ENCODE results near the gene SRGN. TPM values are rescaled to one million over a fixed set of nuclear protein-coding genes. Genes with fewer than 3 reads are reported as not detected.
A peak's percentile ranks its signal among the peaks of the same experiment; 100 is the strongest.

The SRGN gene
- total RNA-seq, 6 donors from 2014 or later = 96.4 to 326 (median 203) TPM

DNA sequence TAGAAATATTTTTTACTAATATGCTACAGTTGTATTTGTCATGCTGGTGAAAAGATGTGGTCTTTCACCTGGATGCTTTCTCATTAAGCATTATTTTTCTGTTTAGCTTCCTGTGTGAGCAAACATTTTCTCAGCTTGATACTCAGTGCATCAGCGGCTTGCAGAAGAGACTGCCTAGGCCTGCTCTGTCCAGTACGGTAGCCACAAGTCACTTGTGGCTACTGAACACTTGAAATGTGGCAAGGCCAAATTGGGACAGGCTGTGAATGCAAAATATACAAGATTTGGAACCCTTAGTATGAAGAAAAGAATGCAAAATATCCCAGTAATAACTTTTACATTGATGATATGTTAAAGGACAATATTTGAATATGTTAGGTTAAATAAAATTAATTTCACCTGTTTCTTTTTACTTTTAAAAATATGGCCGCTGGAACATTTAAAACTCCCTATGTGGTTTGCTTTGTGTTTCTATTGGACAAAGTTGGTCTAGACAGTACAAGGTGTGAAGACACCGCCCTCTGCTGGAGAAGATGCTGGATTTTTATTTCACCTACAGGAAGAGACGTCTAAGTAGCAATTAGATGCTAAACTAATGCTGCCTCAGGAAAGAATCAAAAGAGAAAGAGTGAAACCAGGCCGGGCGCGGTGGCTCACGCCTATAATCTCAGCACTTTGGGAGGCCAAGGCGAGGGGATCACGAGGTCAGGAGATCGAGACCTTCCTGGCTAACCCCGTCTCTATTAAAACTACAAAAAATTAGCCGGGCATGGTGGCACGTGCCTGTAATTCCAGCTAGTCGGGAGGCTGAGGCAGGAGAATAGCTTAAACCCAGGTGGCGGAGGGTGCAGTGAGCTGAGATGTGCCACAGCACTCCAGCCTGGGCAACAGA, 5.3 kb downstream of the SRGN start:
- DNase-seq (peak in 1 of 2 donors; percentile 84), ATAC-seq (ENCODE audit: low FRiP score in 2 of 2) (peak; percentile 87 to 88)
- 44% methylated on average over 17 of the region's 17 CpGs for WGBS, 2 donors
- H3K9me3 ChIP-seq = no peaks in the 10 kb centered on the region
- H3K36me3 ChIP-seq = peaks cover 0 to 7% (median 2%) of the 10 kb centered on the region in 4 donors
- H3K27ac ChIP-seq = peak overlapping the region; percentile 66 to 96 (median 94)
- no peaks in the 10 kb centered on the region for H3K27me3 ChIP-seq
- TF ChIP-seq, protein P1, sequence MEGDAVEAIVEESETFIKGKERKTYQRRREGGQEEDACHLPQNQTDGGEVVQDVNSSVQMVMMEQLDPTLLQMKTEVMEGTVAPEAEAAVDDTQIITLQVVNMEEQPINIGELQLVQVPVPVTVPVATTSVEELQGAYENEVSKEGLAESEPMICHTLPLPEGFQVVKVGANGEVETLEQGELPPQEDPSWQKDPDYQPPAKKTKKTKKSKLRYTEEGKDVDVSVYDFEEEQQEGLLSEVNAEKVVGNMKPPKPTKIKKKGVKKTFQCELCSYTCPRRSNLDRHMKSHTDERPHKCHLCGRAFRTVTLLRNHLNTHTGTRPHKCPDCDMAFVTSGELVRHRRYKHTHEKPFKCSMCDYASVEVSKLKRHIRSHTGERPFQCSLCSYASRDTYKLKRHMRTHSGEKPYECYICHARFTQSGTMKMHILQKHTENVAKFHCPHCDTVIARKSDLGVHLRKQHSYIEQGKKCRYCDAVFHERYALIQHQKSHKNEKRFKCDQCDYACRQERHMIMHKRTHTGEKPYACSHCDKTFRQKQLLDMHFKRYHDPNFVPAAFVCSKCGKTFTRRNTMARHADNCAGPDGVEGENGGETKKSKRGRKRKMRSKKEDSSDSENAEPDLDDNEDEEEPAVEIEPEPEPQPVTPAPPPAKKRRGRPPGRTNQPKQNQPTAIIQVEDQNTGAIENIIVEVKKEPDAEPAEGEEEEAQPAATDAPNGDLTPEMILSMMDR (IDR thresholded peaks at IDR 0.05) = peak; percentile 65 to 89 (median 81)
- TF ChIP-seq EP300 (IDR thresholded peaks at IDR 0.05) = no peak
- H3K4me3 ChIP-seq = peak overlapping the region in 1 of 4 donors; percentile 21
- peaks cover 11 to 42% (median 23%) of the 10 kb centered on the region in 4 donors for H3K4me1 ChIP-seq

DNA sequence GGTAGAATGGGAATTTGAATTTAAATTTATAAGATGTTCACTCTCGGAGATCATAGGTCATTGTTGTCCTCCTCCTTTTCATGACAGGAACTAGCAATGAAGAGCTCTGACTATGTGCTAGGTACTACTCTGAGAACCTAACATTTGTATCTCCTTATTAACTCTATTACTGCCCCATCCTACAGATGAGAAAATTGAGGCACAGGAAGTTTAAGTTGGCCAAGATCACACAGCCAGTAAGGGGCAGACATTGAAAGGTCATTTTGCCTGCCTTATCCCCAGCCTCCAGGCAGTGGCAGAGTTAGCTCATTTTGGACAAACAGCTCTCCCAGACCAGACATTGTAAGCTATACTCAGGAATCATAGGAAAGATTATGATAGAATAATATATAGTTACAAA, 6.0 kb downstream of the SRGN start:
- TF ChIP-seq POLR2A (IDR thresholded peaks at IDR 0.05) (no peak), EP300 (IDR thresholded peaks at IDR 0.05) (no peak), POLR2AphosphoS5 (IDR thresholded peaks at IDR 0.05) (no peak)
- TF ChIP-seq, protein P1 (IDR thresholded peaks at IDR 0.05) = peak in 1 of 6 experiments; percentile 11
- ATAC-seq (ENCODE audit: low FRiP score in 2 of 2) = no peak
- H3K36me3 ChIP-seq = peaks cover 0 to 15% (median 4%) of the 10 kb centered on the region in 4 donors
- H3K4me1 ChIP-seq = peaks cover 11 to 42% (median 23%) of the 10 kb centered on the region in 4 donors
- no peak for DNase-seq
- H3K9me3 ChIP-seq = no peaks in the 10 kb centered on the region
- H3K27me3 ChIP-seq = no peaks in the 10 kb centered on the region
- WGBS, 2 donors = 71 to 80% methylated on average over 1 of the region's 1 CpG
- peak overlapping the region in 3 of 4 donors; percentile 66 to 95 (median 92) for H3K27ac ChIP-seq
- H3K4me3 ChIP-seq = peak overlapping the region in 1 of 4 donors; percentile 21

DNA sequence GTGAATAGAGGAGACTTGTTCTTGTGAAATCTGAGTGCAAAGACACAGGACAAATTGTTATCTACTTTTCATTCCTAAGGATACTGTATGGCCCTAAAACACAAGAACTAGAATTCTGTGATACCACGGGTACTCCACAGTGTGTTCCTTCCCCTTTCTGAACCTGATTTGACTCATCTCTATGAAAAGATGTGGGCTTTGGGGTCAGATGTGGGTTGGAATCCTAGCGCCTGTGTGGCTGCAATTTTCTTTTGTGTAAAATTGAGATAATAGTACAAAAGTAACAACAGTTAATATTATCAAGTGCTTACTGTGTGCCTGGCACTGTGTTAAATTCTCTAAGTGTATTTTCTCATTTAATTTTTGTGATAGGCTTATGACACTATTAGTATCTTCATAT, 8.1 kb downstream of the SRGN start:
- ATAC-seq (ENCODE audit: low FRiP score in 2 of 2) (no peak), DNase-seq (no peak)
- Histone ChIP-seq H3K27ac (no peak overlapping the region), H3K27me3 (no peaks in the 10 kb centered on the region), H3K4me1 (peaks cover 8 to 35% (median 22%) of the 10 kb centered on the region in 4 donors), H3K9me3 (no peaks in the 10 kb centered on the region), H3K36me3 (peaks cover 0 to 24% (median 13%) of the 10 kb centered on the region in 4 donors), H3K4me3 (no peak overlapping the region)
- peak in 1 of 2 donors; percentile 19 for TF ChIP-seq POLR2AphosphoS5 (IDR thresholded peaks at IDR 0.05)
- TF ChIP-seq POLR2A (IDR thresholded peaks at IDR 0.05) = no peak
- no peak for TF ChIP-seq EP300 (IDR thresholded peaks at IDR 0.05)
- 62 to 71% methylated on average over 2 of the region's 2 CpGs for WGBS, 2 donors

DNA sequence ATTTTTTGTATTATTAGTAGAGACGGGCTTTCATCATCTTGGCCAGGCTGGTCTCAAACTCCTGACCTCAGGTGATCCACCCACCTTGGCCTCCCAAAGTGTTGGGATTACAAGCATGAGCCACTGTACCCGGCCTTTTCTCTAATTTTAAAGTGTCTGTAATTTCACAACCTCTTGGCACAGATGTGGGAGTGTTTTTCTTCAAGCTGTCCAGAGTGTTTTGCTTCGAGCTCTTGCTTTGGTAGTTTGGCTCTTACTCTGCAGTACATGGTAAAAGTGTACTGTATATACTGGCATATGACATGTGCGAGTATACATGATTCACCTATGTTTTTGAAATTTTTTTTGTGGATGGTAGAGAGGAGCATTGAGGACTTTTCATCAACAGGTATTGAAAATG, 9.8 kb downstream of the SRGN start:
- Histone ChIP-seq H3K27me3 (no peaks in the 10 kb centered on the region), H3K4me1 (peaks cover 11 to 44% (median 21%) of the 10 kb centered on the region in 4 donors), H3K4me3 (no peak overlapping the region), H3K36me3 (peaks cover 0 to 34% (median 15%) of the 10 kb centered on the region in 4 donors), H3K27ac (no peak overlapping the region), H3K9me3 (no peaks in the 10 kb centered on the region)
- no peak for DNase-seq
- ATAC-seq (ENCODE audit: low FRiP score in 2 of 2) = no peak
- no peak for TF ChIP-seq EP300 (IDR thresholded peaks at IDR 0.05)
- TF ChIP-seq POLR2A (IDR thresholded peaks at IDR 0.05) = no peak
- TF ChIP-seq, protein P1 (IDR thresholded peaks at IDR 0.05) = no peak
- TF ChIP-seq POLR2AphosphoS5 (IDR thresholded peaks at IDR 0.05) = no peak
- WGBS, 2 donors = 59 to 67% methylated on average over 4 of the region's 4 CpGs

DNA sequence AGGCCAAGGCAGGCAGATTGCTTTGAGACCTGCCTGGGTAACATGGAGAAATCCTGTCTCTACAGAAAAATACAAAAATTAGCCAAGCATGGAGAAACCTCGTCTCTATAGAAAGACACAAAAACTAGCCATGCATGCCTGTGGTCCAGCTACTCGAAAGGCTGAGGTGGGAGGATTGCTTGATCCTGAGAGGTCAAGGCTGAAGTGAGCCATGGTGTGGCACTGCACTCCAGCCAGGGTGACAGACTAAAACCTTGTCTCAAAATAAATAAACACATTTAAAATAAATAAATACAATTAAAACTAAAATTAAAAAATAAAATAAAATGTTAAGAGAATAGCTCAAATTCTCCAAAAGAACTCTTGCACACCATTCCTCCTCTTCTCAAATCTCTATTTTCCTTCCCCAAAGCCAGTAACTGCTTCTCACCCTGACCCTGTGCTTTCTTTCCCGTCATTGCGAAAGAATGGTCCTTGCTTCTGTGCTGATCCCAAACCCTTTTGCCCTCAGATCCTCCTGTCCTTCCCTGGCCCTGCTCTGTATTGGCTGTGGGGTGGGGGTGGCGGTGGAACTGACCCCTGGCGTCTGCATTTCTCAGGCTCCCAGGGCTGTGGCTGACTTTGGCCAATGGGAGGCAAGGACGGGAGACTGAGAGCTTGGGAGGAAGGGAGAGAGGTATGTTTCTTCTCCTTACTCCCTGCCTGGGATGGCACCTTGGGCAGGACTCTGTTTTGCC, 12.4 kb downstream of the SRGN start:
- Histone ChIP-seq H3K4me1 (peaks cover 4 to 33% (median 14%) of the 10 kb centered on the region in 4 donors), H3K27ac (peak overlapping the region in 1 of 4 donors; percentile 19), H3K36me3 (peaks cover 3 to 49% (median 18%) of the 10 kb centered on the region in 4 donors), H3K4me3 (no peak overlapping the region), H3K9me3 (no peaks in the 10 kb centered on the region), H3K27me3 (no peaks in the 10 kb centered on the region)
- ATAC-seq (ENCODE audit: low FRiP score in 2 of 2) = no peak
- 53 to 60% methylated on average over 7 of the region's 7 CpGs for WGBS, 2 donors
- no peak for DNase-seq
- TF ChIP-seq EP300 (IDR thresholded peaks at IDR 0.05) (no peak), POLR2A (IDR thresholded peaks at IDR 0.05) (no peak), POLR2AphosphoS5 (IDR thresholded peaks at IDR 0.05) (peak in 1 of 2 donors; percentile 25)

Measured in upper lobe of left lung (tissue), 6 donors.